Liver (tissue), 3 donors: ENCODE results near the gene COL7A1.

Experiments used
- HNF4A ChIP-seq, 2 donors: conservative IDR thresholded peaks; 2 replicates each; pipeline ENCODE4 v1.6.1; 2016; ENCODE audit warnings: antibody characterized with exemption in 2 of 2, mild to moderate bottlenecking in 2 of 2
- NR2F2 ChIP-seq: IDR thresholded peaks from 2 replicates; pipeline ENCODE4 v1.6.1; 2016; ENCODE audit warnings: antibody characterized with exemption
- TAF1 ChIP-seq: conservative IDR thresholded peaks from 2 replicates; pipeline ENCODE4 v1.6.1; 2016; ENCODE audit warnings: antibody characterized with exemption, mild to moderate bottlenecking
- TF ChIP-seq, protein P1 (sequence below): fragments of 150-350 bp; IDR thresholded peaks from 2 replicates; pipeline ENCODE4 v1.5.1; 2017; ENCODE audit warnings: improper control_type of control experiment, low read depth, low read length; ENCODE audit not compliant: missing input control
- TF ChIP-seq, protein P2 (sequence below): IDR thresholded peaks from 2 replicates; pipeline ENCODE4 v1.6.1; 2016; ENCODE audit warnings: antibody characterized with exemption
- TF ChIP-seq, protein P3 (sequence below): IDR thresholded peaks from 2 replicates; pipeline ENCODE4 v1.6.1; 2016; ENCODE audit warnings: antibody characterized with exemption
- TF ChIP-seq, protein P4 (sequence below): IDR thresholded peaks from 2 replicates; pipeline ENCODE4 v1.6.1; 2016; ENCODE audit warnings: antibody characterized with exemption
- donor health status: healthy.
- donor health status: healthy.

DNA sequence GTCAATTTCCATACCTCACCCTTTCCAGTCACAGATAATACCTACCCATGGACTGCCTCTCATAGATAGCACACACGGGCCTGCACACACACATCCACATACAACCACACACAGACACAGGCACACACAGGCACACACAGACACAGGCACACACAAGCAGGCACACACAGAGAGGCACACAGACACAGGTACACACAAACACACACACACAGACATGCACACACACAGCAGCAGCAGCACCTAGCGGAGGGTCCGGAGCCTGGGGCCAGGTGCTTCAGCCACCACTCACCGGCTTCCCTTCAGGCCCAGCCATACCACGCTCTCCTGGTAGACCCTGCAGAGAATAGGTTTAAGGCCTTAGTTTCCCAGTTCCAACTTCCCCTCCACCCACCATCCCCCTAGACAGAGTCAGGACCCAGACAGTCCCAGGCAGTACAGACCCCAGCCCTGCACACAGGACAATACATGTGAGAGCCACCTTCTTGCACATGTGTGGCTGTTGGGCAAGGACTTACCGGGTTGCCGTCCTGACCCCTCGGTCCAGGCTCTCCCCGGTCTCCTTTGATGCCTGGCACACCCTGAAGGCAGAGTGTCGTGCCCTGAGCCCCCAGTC is 21.1 kb downstream of the COL7A1 start:
- TF ChIP-seq, protein P1, sequence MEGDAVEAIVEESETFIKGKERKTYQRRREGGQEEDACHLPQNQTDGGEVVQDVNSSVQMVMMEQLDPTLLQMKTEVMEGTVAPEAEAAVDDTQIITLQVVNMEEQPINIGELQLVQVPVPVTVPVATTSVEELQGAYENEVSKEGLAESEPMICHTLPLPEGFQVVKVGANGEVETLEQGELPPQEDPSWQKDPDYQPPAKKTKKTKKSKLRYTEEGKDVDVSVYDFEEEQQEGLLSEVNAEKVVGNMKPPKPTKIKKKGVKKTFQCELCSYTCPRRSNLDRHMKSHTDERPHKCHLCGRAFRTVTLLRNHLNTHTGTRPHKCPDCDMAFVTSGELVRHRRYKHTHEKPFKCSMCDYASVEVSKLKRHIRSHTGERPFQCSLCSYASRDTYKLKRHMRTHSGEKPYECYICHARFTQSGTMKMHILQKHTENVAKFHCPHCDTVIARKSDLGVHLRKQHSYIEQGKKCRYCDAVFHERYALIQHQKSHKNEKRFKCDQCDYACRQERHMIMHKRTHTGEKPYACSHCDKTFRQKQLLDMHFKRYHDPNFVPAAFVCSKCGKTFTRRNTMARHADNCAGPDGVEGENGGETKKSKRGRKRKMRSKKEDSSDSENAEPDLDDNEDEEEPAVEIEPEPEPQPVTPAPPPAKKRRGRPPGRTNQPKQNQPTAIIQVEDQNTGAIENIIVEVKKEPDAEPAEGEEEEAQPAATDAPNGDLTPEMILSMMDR: no peak
- TF ChIP-seq, protein P2, sequence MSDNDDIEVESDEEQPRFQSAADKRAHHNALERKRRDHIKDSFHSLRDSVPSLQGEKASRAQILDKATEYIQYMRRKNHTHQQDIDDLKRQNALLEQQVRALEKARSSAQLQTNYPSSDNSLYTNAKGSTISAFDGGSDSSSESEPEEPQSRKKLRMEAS: no peak
- TF ChIP-seq HNF4A (conservative IDR thresholded peaks at IDR 0.05) (no peak), TAF1 (no peak), NR2F2 (no peak)
- TF ChIP-seq, protein P3, sequence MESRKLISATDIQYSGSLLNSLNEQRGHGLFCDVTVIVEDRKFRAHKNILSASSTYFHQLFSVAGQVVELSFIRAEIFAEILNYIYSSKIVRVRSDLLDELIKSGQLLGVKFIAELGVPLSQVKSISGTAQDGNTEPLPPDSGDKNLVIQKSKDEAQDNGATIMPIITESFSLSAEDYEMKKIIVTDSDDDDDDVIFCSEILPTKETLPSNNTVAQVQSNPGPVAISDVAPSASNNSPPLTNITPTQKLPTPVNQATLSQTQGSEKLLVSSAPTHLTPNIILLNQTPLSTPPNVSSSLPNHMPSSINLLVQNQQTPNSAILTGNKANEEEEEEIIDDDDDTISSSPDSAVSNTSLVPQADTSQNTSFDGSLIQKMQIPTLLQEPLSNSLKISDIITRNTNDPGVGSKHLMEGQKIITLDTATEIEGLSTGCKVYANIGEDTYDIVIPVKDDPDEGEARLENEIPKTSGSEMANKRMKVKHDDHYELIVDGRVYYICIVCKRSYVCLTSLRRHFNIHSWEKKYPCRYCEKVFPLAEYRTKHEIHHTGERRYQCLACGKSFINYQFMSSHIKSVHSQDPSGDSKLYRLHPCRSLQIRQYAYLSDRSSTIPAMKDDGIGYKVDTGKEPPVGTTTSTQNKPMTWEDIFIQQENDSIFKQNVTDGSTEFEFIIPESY: no peak
- TF ChIP-seq, protein P4, sequence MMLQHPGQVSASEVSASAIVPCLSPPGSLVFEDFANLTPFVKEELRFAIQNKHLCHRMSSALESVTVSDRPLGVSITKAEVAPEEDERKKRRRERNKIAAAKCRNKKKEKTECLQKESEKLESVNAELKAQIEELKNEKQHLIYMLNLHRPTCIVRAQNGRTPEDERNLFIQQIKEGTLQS: no peak
